DOHH2 (cell line): Measurements from ENCODE around the gene CCNL2.

Source experiments
- CTCF ChIP-seq: fragments of 200-600 bp; sonication (generic); IDR thresholded peaks from one replicate; pipeline ENCODE4 v1.5.1; 2014; ENCODE audit warnings: antibody characterized with exemption, mild to moderate bottlenecking, low read depth, low read length; ENCODE audit not compliant: poor library complexity, severe bottlenecking
- EZH2phosphoT487 ChIP-seq: fragments of 200-600 bp; sonication (generic); IDR thresholded peaks from 2 replicates; pipeline ENCODE4 v1.6.1; 2017; ENCODE audit warnings: borderline replicate concordance, mild to moderate bottlenecking, antibody characterized with exemption, low read length, moderate library complexity, mixed read lengths

- TF ChIP-seq CTCF (no peak), EZH2phosphoT487 (no peak)
Observed at GRCh38 chr1:1434131-1434823, 35.1 kb upstream of the CCNL2 start.
